ENCODE measurements around the gene EMID1.

Gene EMID1

DNA sequence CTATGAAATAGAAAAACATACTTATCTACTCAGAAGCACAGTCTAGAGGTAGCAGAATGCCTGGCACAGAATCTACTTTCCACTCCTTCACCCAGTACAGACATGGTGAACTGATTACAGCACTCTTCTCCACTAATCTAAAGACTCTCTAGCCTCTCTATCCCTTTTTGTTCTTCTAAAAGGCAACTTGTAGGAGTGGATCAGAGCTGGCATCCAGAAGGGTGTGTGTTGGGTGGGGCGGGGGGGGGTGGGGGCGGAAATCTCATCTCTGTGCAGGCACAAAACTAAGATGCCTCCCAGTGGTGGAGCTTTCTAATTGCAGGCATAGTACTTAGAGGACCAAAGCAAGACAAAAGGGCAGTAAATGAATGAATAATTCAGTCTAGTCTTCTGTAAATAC, 11.5 kb upstream of the EMID1 start:
- DNase-seq (ENCODE audit: low read depth in 1 of 2, low spot score in 1 of 2) = no peak

GRCh38 chr22:29195118-29195963, 10.4 kb upstream of the EMID1 start:
- no peak for DNase-seq (ENCODE audit: low read depth in 1 of 2, low spot score in 1 of 2)

DNA sequence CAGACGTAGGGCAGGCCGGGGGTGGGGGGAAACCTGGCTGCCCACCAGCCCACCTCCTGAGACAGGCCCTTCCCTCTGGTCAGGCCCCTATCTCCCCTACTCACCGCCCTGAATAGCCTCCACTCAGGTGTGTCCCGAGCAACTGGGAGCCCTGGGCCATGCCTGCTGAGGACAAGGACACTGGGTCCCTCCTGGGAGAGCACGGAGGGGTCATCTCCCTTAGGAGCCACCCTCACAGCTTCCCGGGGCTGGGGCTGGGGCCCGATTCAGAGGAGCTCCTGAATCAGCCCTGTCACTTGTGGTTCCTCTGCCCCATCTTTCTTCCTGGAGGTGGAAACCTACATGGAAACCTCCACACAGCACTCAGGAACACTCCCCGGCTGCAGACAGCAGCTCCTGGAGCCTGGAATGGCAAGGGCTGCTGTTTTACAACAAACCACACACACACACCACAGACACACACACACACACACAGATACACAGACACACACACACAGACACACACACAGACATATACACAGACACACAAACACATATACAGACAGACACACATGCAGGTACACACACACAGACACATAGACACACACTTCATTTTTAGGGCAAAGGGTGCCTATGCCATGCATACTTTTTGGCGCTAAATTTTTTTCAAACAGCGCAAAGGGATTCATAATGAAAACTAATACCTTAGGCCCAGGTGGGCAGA, 9.6 kb upstream of the EMID1 start:
- no peak for DNase-seq (ENCODE audit: low read depth in 1 of 2, low spot score in 1 of 2)

DNA sequence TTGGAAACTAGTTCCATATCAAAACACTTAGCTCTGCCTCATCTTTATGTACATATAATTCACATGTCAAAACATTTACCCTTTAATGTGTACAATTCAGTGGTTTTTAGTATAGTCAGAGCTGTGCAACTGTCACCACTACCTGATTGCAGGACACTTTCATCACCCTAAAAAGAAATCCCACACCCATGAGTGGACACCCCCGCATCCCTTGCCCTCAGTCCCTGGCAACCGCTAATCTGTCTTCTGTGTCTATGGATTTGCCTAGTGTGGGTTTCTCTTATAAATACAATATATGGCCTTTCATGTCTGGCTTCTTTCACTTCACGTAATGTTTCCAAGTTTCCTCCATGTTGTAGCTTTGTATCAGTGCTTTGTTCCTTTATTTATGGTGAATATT, 8.6 kb upstream of the EMID1 start:
- DNase-seq (ENCODE audit: low read depth in 1 of 2, low spot score in 1 of 2) = no peak

DNA sequence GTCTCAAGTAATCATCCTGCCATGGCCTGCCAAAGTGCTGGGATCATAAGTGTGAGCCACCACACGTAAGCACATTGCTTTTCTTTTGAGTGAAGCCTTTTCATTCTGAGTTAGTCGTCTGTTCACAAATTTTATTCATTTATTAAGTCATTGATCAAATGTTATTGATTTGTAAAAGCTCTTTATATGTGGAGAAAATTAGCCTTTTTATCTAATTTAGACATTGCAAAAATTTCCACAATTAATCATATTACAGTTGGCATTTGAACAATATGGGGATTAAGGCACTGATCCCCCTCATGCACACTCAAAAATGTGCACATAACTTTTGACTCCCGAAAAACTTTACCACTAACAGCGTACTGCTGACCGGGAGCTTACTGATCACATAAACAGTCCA, 7.5 kb upstream of the EMID1 start:
- no peak for DNase-seq (ENCODE audit: low read depth in 1 of 2, low spot score in 1 of 2)

- no peak for DNase-seq (ENCODE audit: low read depth in 1 of 2, low spot score in 1 of 2)
Observed at GRCh38 chr22:29199702-29200400, 5.8 kb upstream of the EMID1 start.

DNA sequence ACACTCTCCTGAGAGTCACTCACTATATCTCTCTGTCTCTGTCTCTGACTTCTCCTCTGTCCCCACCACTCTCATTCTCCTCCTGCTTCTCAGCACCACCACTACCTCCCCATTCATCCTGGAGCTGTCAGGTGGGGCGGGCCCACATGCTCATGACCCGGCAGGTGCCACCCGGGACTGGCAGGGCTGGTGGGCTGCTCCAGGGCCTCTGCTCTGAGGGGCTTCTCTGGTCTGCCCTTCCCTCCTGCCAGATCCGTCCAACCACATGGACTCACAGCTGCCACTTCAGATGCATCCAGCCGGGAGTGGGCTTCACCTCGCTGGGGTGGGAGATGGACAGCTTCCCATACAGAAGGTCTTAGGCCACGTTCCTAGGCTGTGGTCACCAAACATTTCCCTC, 4.8 kb upstream of the EMID1 start:
- no peak for DNase-seq (ENCODE audit: low read depth in 1 of 2, low spot score in 1 of 2)

DNA sequence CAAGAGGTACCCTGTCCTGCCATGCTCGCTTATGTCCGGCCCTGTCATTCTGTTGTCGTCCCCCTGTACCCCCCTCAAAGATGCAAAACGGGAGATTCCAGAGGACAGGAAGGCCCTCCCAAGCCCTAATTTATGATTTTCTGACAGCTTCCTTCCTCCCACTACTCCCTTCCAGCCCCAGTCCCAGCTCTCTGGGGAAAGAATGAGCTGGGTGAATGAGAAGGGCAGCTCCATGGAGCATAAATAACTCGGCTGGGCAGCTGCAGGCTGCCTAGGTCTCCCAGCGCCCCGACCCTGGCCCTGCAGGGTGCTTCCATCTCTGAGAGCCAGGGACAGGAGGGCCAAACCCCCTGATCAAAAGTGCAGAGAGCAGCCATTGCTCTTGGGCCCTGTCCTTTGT, 3.9 kb upstream of the EMID1 start:
- no peak for DNase-seq (ENCODE audit: low read depth in 1 of 2, low spot score in 1 of 2)

DNA sequence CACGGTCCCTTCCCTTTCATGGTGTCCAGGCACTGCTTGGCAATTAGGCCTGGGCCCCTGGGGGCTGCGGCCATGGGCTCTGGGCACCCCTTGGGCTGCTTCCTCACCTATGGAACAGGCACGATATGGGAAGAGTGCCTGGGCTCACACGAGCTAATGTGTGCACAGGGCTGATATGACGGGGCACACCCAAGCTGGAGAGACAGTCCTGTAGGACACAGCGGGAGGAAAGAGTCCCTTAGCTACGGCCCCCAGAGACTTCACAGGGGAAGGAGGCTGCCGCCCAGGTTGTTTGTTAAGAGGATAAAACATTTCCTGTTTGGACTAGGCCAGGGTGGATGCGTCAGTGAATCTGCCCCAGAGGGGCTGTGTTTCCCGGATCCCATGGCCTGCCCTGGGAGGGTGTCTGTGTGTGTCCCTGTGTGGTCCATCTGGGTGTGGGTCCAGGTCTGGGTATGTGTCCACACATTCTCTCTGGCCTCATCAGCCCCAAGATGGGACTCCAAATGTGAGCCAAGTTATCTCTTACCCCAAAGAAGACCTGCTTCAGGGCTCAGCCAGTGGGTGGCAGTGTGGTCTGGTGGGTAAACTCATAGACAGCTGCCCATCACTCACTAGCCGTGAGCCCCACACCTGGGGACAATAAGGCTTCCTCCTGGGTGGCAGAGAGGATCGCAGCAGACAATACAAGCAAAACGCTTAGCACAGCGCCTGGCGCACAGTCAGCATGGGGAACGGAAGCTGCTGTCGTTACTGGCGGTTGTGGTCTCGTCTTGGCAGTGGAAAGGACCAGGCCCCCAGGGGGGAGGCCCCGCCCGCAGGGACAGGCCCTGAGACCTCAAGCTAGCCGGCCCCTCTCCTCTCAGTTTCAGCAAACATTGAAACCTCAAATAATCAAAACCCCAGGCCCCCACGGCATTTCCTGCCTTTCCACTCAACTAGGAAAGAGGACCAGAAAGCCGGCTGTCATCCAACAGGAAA, 3.2 kb upstream of the EMID1 start:
- peak; percentile 9 to 23 for DNase-seq (ENCODE audit: low read depth in 1 of 2, low spot score in 1 of 2)

DNA sequence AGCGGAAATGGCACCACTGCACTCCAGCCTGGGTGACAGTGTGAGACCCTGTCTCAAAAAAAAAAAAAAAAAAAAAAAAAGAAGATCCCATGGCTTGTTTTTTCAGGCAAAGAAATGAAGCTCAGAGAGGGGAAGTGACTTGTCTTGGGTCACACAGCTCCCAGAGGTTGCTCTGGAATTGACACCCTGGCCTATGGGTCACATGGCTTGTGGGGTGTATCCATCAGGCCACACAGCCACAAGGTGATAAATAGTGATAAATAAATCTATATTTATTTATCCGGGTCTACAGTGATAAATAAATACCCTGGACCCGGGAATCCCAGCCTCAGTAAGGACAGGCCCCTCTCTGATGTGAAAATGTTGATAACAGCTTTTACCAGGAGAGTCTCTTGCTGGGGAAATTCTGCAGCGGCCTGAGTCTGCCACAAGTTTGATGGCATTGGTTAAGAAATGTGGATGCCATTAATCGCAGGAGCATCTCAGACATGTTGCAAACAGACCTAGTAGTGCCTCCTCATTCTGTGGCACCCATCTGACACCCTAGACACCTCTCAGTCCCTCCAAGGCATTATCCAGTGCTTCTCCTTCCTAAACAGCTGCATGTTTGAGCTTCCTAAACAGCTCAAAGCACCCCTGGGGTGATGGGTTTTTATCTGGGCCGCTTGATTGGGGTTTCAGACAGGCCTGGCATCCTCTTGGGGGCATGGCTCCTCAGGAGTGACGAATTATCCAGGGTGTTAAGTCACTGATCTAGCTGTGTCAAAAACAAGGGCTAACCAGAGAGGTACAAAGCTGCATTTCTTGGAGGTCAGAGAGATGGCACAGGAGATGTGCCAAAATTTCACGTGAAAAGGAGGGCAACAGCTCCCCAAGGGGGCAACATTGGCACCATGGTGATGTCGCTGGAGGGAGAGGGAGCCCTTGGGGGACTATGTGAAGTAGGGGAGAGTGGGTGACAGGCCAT, 1.9 kb upstream of the EMID1 start:
- no peak for DNase-seq (ENCODE audit: low read depth in 1 of 2, low spot score in 1 of 2)

DNA sequence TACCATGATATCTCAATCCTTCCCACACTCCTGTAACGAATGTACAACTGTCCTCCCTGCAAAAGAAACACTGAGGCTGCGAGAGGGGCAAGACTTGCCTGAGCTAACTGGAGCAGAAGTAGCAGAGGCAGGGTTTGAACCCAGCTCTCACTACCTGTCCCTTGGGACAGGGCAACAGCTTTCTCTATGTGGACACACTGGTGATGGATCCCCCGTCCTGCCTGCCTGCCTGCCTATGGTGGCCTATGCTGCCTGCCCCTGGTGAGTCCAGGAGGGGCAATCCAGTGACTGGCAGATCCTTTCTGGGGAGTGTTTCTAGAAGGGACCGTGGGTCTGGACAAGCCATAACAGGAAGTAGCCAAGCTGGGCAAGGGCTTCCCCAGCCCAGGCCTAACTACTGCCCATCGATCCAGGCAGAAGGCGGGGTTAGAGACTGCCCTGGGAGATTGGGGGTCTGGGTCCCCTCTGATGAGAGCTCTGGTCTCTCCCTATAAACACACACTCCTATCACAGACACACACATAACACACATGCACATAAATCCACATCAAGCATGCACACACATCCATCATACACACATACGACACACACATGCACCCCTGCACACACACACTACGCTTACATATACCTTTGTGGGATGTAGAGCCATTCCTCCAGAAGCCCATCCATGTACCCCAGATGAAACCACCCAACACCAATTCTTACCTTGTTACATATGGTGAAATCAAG, 1.1 kb upstream of the EMID1 start:
- DNase-seq (ENCODE audit: low read depth in 1 of 2, low spot score in 1 of 2) = no peak

DNA sequence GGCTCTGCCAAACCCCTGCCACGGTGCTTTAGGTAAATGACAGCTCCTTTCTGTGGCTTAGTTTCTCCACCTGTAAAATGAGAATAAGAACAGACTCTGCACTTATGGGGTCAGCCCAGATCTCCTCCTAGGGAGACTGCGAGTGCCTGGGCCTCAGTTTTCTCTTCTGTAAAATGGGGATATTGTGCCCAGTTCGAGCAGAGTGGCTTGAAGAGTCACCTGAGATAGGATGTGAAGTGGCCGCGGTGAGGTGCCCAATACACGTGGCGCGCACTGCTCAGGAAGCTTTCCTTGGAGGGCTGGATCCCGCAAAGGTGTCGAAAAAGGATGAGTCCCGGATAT, 473 bp upstream of the EMID1 start:
- DNase-seq (ENCODE audit: low read depth in 1 of 2, low spot score in 1 of 2) = no peak

DNA sequence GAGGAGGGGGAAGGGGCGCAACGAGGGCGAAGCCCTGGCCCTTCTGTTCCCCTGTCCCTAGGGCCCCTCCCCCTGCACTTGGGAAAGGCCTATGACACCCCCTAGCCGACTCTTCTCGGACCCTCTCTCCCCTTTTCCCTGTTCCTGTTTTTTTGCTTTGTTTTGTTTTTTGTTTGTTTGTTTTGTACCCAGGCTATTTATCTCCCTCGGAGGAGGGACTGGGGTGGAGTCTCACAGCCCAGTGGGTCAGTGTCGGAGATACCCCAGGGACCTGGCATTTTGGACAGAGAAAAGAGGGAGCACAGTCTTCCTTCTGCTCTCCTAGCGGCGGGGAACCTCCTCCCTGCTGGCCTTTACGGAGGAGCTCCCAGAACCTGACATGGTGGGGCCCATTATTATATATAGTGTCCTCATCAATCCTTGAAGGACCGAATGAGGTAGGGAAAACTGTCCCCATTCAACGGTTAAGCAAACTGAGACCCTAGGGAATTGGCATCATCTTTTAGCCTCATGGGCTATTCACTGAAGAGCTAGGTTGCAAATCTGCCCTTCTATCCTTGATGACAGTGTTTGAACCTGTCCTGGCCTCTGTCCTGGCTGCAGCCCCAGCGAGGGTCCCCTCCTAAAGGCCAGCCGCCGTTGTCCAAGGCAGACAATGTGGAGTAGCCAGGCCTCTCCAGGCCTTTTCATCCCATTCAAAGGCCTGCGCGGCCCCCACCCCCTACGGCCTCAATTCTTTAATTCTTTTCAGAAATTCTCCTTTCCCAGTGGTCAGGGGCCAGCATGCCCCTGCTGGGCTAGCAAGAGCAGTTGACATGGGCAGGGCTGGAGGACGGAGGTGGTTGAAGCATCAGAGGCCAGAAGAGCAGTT, 911 bp downstream of the EMID1 start:
- no peak for DNase-seq (ENCODE audit: low read depth in 1 of 2, low spot score in 1 of 2)

GRCh38 chr22:29207243-29207550, 1.5 kb downstream of the EMID1 start:
- DNase-seq (ENCODE audit: low read depth in 1 of 2, low spot score in 1 of 2) = no peak

DNA sequence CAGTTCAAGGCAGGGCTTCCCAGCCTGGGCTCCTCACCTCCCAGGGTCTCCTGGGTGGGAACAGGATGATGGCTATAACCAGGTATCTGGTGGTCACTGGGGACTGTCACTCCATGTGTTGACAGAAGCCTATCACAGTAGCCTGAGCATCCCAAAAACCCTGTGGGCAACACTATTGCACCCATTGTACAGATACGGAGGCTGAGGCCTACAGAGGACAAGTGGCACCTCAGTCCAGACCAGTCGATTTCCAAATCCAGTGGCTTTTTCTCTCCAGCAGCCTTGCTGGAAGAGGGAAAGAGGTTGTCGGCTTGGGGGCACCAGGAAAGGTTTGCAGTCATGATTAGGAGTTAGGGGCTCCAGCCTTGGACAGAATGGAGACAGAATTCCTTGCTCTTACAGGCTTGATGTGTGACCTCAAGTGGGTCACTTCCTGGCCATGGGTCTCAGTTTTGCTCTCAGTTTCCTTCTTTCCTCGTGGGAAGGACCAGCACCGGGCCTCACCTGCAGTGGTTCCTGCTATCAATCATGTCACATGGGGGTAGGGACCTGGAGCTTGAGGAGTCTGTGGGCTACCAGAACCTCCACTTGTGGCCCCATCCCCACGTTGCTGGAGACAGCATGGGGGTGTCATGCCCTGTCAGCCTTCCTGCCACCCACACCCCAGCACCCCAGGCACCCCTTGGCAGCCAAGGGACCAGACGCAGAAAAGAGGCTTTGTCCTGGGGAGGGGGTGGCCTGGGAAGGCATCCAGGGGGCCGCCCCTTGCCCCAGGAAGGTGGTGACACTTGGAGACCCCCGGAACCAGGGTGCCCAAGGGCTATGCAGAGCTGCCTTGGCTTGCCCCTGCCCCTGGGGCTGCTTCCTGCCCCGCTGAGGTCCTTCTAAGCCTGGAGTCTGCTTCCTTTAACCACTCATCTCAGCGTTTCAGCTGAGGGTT, 2.1 kb downstream of the EMID1 start:
- no peak for DNase-seq (ENCODE audit: low read depth in 1 of 2, low spot score in 1 of 2)

DNA sequence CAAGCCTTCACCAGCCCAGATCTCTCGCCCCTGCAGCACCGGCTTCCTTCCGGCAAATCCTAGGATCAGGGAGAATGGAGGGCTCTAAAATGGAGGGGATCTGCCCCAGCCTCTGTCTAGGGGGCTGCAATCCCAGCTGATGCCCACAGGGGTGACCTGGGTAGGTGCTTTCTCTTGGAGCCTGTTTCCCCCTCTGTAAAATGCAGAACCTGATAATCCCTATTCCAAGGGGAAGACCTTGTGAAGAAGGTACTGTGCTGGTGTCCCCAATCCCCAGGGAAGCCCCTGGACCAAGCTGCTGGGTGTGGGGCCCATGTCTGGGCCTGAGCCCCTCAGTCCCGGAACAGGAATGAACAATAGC, 2.8 kb downstream of the EMID1 start:
- DNase-seq (ENCODE audit: low read depth in 1 of 2, low spot score in 1 of 2) = no peak

DNA sequence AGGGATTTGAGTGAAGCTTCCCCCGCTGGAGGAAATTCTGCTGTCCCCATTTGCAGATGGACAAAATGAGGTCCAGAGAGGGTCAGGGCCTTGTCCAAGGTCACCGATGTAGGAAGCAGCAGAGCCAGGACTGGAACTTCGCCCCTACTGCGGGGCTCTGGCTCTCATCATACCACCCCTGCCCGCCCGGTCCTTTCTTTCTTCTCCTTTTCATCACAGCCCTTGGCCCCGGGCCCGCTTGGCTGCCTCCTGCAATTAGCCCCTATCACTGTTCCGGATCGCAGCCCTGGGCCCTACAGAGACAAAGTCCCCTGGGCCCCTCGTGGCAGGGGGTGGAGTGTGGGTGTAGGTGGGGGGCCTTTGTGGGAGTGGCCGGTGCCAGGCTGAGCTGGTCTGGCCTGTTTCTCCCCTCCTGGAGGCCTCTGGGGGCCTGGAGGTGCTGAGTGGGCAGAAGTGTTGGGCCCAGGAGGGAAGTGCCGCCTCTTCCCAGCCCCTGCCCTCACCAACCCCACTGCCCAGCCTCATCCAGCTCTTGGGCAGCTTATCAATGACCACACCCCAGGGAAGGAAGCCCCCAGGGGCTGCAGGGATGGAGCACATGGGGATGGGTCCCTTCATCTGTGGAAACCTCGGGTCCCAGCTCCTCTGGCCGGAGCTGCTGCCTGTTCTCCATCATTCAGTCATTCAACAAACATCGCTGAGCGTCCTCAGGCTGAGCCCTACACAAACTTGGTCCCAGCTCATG, 3.4 kb downstream of the EMID1 start:
- no peak for DNase-seq (ENCODE audit: low read depth in 1 of 2, low spot score in 1 of 2)

All from activated CD4-positive, alpha-beta T cell treated with anti-CD3 and anti-CD28 coated beads, Interleukin-2, amount 50 U/mL, for 24 hours (primary cell).